MM.1S (cell line): ENCODE measurements around the gene CYP4B1.

Source experiments
- DNase-seq: peaks from one replicate; pipeline ENCODE4 v3.0.0-alpha.2; 2015
- H2AFZ ChIP-seq: fragments of 300-600 bp; sonication (generic); 2 replicates; pipeline ENCODE4 v1.6.0; 2016; ENCODE audit warnings: antibody characterized with exemption, low read length
- H3F3A ChIP-seq: fragments of 300-600 bp; sonication (generic); 2 replicates; pipeline ENCODE4 v1.6.1; 2016; ENCODE audit warnings: mild to moderate bottlenecking, antibody characterized with exemption, low read length, moderate library complexity, mixed read lengths; ENCODE audit not compliant: insufficient read depth
- H3K27ac ChIP-seq: fragments of 300-600 bp; sonication (generic); 2 replicates; pipeline ENCODE4 v1.5.1; 2016; ENCODE audit warnings: mild to moderate bottlenecking, low read length
- H3K27me3 ChIP-seq: fragments of 300-600 bp; sonication (generic); replicated peaks from 2 replicates; pipeline ENCODE4 v1.6.0; 2016; ENCODE audit warnings: low read length; ENCODE audit not compliant: insufficient read depth
- H3K36me3 ChIP-seq: fragments of 300-600 bp; sonication (generic); replicated peaks from 2 replicates; pipeline ENCODE4 v1.6.1; 2016; ENCODE audit warnings: mild to moderate bottlenecking, low read length, mixed read lengths; ENCODE audit not compliant: insufficient read depth
- H3K4me1 ChIP-seq: fragments of 300-600 bp; sonication (generic); 2 replicates; pipeline ENCODE4 v1.6.1; 2016; ENCODE audit warnings: low read length, mixed read lengths
- H3K4me2 ChIP-seq: fragments of 300-600 bp; sonication (generic); 2 replicates; pipeline ENCODE4 v1.6.0; 2016; ENCODE audit warnings: low read depth, low read length
- H3K4me3 ChIP-seq: fragments of 300-600 bp; sonication (generic); 2 replicates; pipeline ENCODE4 v1.5.1; 2016; ENCODE audit warnings: low read length, mixed read lengths
- H3K79me2 ChIP-seq: fragments of 300-600 bp; sonication (generic); 2 replicates; pipeline ENCODE4 v1.6.1; 2016; ENCODE audit warnings: mixed run types, low read length, mixed read lengths
- H3K9ac ChIP-seq: fragments of 300-600 bp; sonication (generic); 2 replicates; pipeline ENCODE4 v1.6.1; 2016; ENCODE audit warnings: low read length, mixed read lengths
- H3K9me2 ChIP-seq: fragments of 300-600 bp; sonication (generic); replicated peaks from 2 replicates; pipeline ENCODE4 v1.6.1; 2016; ENCODE audit warnings: mild to moderate bottlenecking, low read length, mixed read lengths; ENCODE audit not compliant: insufficient read depth
- H3K9me3 ChIP-seq: fragments of 300-600 bp; sonication (generic); replicated peaks from 2 replicates; pipeline ENCODE4 v1.6.1; 2016; ENCODE audit warnings: mild to moderate bottlenecking, low read length, mixed read lengths; ENCODE audit not compliant: insufficient read depth
- H4K20me1 ChIP-seq: fragments of 300-600 bp; sonication (generic); 2 replicates; pipeline ENCODE4 v1.6.1; 2016; ENCODE audit warnings: mild to moderate bottlenecking, low read length, moderate library complexity, mixed read lengths; ENCODE audit not compliant: insufficient read depth
- CTCF ChIP-seq: fragments of 300-600 bp; sonication (generic); IDR thresholded peaks from 2 replicates; pipeline ENCODE4 v1.5.1; 2016; ENCODE audit warnings: antibody characterized with exemption, low read length, mixed read lengths
- EZH2 ChIP-seq: fragments of 300-600 bp; sonication (generic); optimal IDR thresholded peaks from 2 replicates; pipeline ENCODE3; 2017; ENCODE audit warnings: low read depth, mild to moderate bottlenecking, antibody characterized with exemption, low read length, mixed read lengths
- EZH2phosphoT487 ChIP-seq: fragments of 300-600 bp; sonication (generic); IDR thresholded peaks from 2 replicates; pipeline ENCODE4 v1.6.1; 2018; ENCODE audit warnings: antibody characterized with exemption, low read length

CYP4B1 gene

GRCh38 chr1:46790446-46791101 lies 8.3 kb upstream of the CYP4B1 start:
- Histone ChIP-seq H3K36me3 (no peaks in the 10 kb centered on the region), H3K4me1 (no peaks in the 10 kb centered on the region), H3K4me2 (no peak overlapping the region), H3K27ac (no peak overlapping the region), H4K20me1 (no peaks in the 10 kb centered on the region), H3K9ac (no peak overlapping the region), H3K4me3 (no peak overlapping the region), H3F3A (no peaks in the 10 kb centered on the region), H2AFZ (no peak overlapping the region), H3K27me3 (no peaks in the 10 kb centered on the region), H3K9me2 (no peaks in the 10 kb centered on the region), H3K9me3 (no peaks in the 10 kb centered on the region), H3K79me2 (no peaks in the 10 kb centered on the region)
- DNase-seq: no peak
- no peak for TF ChIP-seq EZH2
- no peak for TF ChIP-seq CTCF
- TF ChIP-seq EZH2phosphoT487: no peak

GRCh38 chr1:46793126-46793525 lies 5.7 kb upstream of the CYP4B1 start:
- H4K20me1 ChIP-seq: no peaks in the 10 kb centered on the region
- TF ChIP-seq EZH2phosphoT487 (no peak), CTCF (no peak), EZH2 (no peak)
- H3K9me3 ChIP-seq: no peaks in the 10 kb centered on the region
- no peak for DNase-seq
- no peaks in the 10 kb centered on the region for H3K4me1 ChIP-seq
- H3K4me3 ChIP-seq: no peak overlapping the region
- no peak overlapping the region for H3K4me2 ChIP-seq
- H2AFZ ChIP-seq: no peak overlapping the region
- H3K27ac ChIP-seq: no peak overlapping the region
- H3F3A ChIP-seq: no peaks in the 10 kb centered on the region
- H3K27me3 ChIP-seq: no peaks in the 10 kb centered on the region
- H3K79me2 ChIP-seq: no peaks in the 10 kb centered on the region
- no peak overlapping the region for H3K9ac ChIP-seq
- no peaks in the 10 kb centered on the region for H3K9me2 ChIP-seq
- H3K36me3 ChIP-seq: no peaks in the 10 kb centered on the region

DNA sequence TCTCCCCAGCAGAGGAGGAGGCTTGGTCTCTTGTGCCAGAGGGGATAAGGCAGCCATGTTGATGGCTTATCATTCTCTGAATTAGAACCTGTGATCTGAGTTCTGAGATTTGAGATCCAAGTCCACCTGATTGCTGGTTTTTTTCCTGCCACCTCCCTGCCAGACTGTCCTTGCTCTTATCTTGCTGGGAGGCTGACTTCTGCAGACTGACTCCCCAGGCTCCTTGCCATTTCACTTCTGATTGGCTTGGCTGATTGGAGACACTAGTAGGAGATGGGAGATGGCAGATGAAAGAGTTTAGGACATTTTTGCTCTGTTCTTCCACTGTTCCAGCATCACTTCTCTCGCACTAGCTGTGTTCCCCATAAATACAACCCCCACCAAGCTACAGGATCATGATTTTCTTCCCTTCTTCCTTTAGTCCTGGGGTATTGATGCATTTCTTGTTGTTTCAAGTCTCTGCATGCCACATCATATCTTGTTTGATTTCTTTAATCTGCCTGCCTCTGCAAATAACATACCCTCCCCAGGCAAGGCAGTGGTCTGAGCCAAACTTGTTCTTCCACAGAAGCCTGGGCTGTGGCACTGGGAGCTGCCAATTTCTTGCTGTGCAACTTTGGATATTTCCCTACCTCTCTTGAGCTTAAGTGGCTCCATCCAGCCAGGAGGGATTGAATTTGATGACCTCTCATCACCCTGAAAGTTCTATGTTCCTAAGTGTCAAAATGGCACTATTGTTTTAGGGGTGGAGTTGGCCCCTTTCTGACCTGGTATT lies 963 bp upstream of the CYP4B1 start:
- H3K9me2 ChIP-seq: no peaks in the 10 kb centered on the region
- H3K4me2 ChIP-seq: no peak overlapping the region
- no peaks in the 10 kb centered on the region for H3F3A ChIP-seq
- no peaks in the 10 kb centered on the region for H3K79me2 ChIP-seq
- H3K4me1 ChIP-seq: no peaks in the 10 kb centered on the region
- no peaks in the 10 kb centered on the region for H4K20me1 ChIP-seq
- H3K4me3 ChIP-seq: no peak overlapping the region
- H3K9me3 ChIP-seq: no peaks in the 10 kb centered on the region
- no peak for TF ChIP-seq EZH2
- TF ChIP-seq CTCF: no peak
- no peak for TF ChIP-seq EZH2phosphoT487
- H3K27me3 ChIP-seq: no peaks in the 10 kb centered on the region
- no peak overlapping the region for H3K27ac ChIP-seq
- H3K9ac ChIP-seq: no peak overlapping the region
- H2AFZ ChIP-seq: no peak overlapping the region
- DNase-seq: no peak
- H3K36me3 ChIP-seq: no peaks in the 10 kb centered on the region
